Thoracic aorta (tissue), 2 donors: ENCODE results near the gene GRK3. TPM values are rescaled to one million over a fixed set of nuclear protein-coding genes. Genes with fewer than 3 reads are reported as not detected.
"Not testable (repeated sequence)": the region's sequence is repeated elsewhere in the genome, so short reads cannot be mapped to it uniquely, and the experiment has no call there.

Experiments
- ATAC-seq: fragments of 150-250 bp; one replicate; pipeline ENCODE4 v1.8.0; 2017; ENCODE audit warnings: low read depth; ENCODE audit not compliant: insufficient number of reproducible peaks, low FRiP score
- DNase-seq: peaks from one replicate; pipeline ENCODE4 v3.0.0-alpha.2; 2020; ENCODE audit warnings: low spot score
- H3K27ac ChIP-seq, 2 donors: fragments of 200-600 bp; sonication (generic); 1 replicate in 1 of 2; 2 replicates in 1 of 2; pipeline ENCODE4 v1.5.1; 2016; ENCODE audit warnings: mild to moderate bottlenecking in 2 of 2, moderate library complexity in 2 of 2
- H3K27me3 ChIP-seq: fragments of 200-600 bp; sonication (generic); replicated peaks from 2 replicates; pipeline ENCODE4 v1.6.0; 2016; ENCODE audit warnings: mild to moderate bottlenecking; ENCODE audit not compliant: insufficient read depth
- H3K36me3 ChIP-seq: fragments of 200-600 bp; sonication (generic); one replicate; pipeline ENCODE4 v1.5.1; 2016
- H3K4me1 ChIP-seq, 2 donors: fragments of 200-600 bp; sonication (generic); 1 replicate in 1 of 2; 2 replicates in 1 of 2; pipeline versions ENCODE4 v1.5.1 to v1.6.0; 2016; ENCODE audit warnings: low read depth in 2 of 2, mild to moderate bottlenecking in 1 of 2; ENCODE audit not compliant: control insufficient read depth in 1 of 2
- H3K4me3 ChIP-seq: fragments of 200-600 bp; sonication (generic); 2 replicates; pipeline ENCODE4 v1.5.1; 2016; ENCODE audit warnings: mild to moderate bottlenecking
- H3K9me3 ChIP-seq: fragments of 200-600 bp; sonication (generic); 2 replicates; pipeline ENCODE4 v1.5.1; 2016
- total RNA-seq, 2 donors: library from RNA; depleted of rRNA; stranded (reverse); fragments of >200 nt; gene quantifications; one replicate each; pipeline versions ENCODE4 v1.1.0 to v1.2.3, GENCODE V29; 2016
- TF ChIP-seq, protein P1 (sequence below): fragments of 200-600 bp; sonication (generic); IDR thresholded peaks from one replicate; pipeline ENCODE4 v1.5.1; 2019; ENCODE audit warnings: antibody characterized with exemption

GRK3 gene
- total RNA-seq, 2 donors from 2014 or later = 4.4 to 4.6 TPM

DNA sequence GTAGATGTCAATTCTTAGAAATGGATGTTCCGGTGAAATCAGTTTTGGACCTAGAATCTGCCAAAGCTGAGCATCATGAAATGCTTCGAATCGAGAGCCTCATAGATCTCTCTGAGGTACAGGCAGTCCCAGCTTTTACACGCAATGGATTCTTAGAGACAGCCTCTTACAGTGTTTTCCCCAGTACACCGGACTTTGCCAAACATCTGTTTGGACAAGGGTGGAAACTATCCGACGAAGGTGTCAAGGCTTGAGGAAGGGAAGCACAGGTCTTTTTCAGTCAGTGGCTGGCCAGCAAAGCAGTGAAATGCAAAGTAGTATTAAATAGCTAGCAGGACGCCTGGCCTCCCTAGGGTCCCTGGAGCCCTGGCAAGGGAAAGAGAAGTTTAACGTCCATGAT, 4.9 kb downstream of the GRK3 start:
- TF ChIP-seq, protein P1, sequence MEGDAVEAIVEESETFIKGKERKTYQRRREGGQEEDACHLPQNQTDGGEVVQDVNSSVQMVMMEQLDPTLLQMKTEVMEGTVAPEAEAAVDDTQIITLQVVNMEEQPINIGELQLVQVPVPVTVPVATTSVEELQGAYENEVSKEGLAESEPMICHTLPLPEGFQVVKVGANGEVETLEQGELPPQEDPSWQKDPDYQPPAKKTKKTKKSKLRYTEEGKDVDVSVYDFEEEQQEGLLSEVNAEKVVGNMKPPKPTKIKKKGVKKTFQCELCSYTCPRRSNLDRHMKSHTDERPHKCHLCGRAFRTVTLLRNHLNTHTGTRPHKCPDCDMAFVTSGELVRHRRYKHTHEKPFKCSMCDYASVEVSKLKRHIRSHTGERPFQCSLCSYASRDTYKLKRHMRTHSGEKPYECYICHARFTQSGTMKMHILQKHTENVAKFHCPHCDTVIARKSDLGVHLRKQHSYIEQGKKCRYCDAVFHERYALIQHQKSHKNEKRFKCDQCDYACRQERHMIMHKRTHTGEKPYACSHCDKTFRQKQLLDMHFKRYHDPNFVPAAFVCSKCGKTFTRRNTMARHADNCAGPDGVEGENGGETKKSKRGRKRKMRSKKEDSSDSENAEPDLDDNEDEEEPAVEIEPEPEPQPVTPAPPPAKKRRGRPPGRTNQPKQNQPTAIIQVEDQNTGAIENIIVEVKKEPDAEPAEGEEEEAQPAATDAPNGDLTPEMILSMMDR = no peak
- Histone ChIP-seq H3K4me1 (peaks cover 0 to 8% of the 10 kb centered on the region in 2 donors), H3K27me3 (no peaks in the 10 kb centered on the region), H3K4me3 (no peak overlapping the region), H3K27ac (no peak overlapping the region), H3K36me3 (no peaks in the 10 kb centered on the region), H3K9me3 (no peaks in the 10 kb centered on the region)
- ATAC-seq = no peak
- no peak for DNase-seq

DNA sequence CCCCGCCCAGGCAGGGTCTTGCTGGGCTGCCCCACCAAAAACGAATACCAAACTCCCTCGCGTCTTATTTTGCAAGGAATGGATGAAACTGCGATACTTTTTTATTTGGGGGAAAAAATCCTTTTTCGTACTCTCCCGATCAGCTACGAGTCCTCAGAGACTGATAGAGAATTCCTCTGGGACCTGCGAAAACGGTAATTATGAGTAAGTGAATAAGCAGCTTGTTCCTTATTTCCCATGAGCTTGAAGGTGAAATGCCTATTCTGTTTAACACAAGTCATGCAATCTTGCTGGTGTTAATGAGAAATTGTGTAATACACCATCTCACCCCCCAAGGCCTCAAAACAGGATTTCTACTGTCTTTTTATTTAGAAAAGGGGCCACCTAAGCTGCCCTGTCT, 5.5 kb downstream of the GRK3 start:
- H3K36me3 ChIP-seq = no peaks in the 10 kb centered on the region
- no peak overlapping the region for H3K4me3 ChIP-seq
- TF ChIP-seq, protein P1 = no peak
- H3K27ac ChIP-seq = no peak overlapping the region
- no peaks in the 10 kb centered on the region for H3K9me3 ChIP-seq
- no peak for DNase-seq
- no peaks in the 10 kb centered on the region for H3K27me3 ChIP-seq
- no peak for ATAC-seq
- peaks cover 0 to 7% of the 10 kb centered on the region in 2 donors for H3K4me1 ChIP-seq

DNA sequence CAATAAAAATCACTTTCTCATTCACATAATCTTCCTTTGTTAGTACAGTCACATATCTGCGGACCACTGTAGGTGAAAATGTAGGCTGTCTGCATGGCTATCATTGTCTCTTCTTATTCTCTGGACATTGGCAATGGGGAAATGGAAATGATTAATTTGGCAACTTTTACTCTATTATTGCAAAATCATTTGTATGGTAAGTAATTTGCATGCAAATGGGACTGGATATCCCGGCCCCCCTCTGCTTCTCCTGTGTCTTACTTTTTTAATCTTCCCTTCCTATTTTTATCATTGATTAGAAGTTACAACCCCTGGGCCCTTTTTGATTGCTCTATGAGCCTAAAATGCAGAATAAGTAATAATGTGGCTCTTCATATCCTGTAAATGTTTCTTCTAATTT, 6.0 kb downstream of the GRK3 start:
- no peak for ATAC-seq
- peaks cover 0 to 3% of the 10 kb centered on the region in 2 donors for H3K4me1 ChIP-seq
- no peak for DNase-seq
- no peaks in the 10 kb centered on the region for H3K36me3 ChIP-seq
- no peak overlapping the region for H3K4me3 ChIP-seq
- H3K27ac ChIP-seq = no peak overlapping the region
- H3K9me3 ChIP-seq = no peaks in the 10 kb centered on the region
- H3K27me3 ChIP-seq = no peaks in the 10 kb centered on the region
- TF ChIP-seq, protein P1 = no peak

DNA sequence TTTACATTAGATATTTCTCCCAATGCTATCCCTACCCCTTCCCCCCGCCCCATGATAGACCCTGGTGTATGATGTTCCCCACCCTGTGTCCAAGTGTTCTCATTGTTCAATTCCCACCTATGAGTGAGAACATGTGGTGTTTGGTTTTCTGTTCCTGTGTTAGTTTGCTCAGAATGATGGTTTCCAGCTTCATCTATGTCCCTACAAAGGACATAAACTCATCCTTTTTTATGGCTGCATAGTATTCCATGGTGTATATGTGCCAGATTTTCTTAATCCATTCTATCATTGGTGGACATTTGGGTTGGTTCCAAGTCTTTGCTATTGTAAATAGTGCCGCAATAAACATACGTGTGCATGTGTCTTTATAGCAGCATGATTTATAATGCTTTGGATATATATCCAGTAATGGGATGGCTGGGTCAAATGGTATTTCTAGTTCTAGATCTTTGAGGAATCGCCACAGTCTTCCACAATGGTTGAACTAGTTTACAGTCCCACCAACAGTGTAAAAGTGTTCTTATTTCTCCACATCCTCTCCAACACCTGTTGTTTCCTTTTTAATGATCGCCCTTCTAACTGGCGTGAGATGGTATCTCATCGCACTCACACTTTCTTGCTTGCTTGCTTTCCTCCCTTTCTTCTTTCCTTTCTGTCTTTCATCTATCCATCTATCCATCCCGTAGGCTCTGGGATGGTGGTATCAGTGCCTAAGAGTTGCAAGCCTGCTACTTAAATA, 7.7 kb downstream of the GRK3 start:
- H3K36me3 ChIP-seq, H3K4me1 ChIP-seq, H3K4me3 ChIP-seq, H3K27ac ChIP-seq, H3K27me3 ChIP-seq, DNase-seq, ATAC-seq, H3K9me3 ChIP-seq: not testable (repeated sequence)

DNA sequence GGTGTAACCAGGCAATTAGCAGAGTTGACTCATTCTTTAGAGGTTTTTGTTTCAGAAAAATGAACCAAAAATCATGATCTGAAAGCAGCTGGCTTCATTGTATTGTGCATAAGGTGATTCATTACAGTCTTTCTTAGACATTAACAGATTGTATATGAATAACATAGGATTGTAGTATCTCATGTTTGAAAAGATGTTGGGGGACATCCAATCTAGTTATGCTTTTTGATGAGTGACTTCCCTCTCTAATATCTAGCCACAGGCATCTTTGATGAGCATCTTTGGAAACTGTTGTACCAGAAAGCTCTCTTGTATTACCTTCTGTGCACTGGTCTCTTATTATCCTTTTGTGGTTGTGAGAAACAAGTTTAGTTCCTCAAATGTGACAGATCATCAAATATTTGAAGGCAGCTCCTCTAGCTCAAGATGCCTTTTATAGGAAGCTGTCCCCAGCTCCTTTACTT, 8.3 kb downstream of the GRK3 start:
- no peak overlapping the region for H3K4me3 ChIP-seq
- H3K9me3 ChIP-seq = no peaks in the 10 kb centered on the region
- DNase-seq (no peak), ATAC-seq (no peak)
- no peaks in the 10 kb centered on the region for H3K36me3 ChIP-seq
- H3K27me3 ChIP-seq = no peaks in the 10 kb centered on the region
- TF ChIP-seq, protein P1 = no peak
- H3K4me1 ChIP-seq = no peaks in the 10 kb centered on the region
- no peak overlapping the region for H3K27ac ChIP-seq

DNA sequence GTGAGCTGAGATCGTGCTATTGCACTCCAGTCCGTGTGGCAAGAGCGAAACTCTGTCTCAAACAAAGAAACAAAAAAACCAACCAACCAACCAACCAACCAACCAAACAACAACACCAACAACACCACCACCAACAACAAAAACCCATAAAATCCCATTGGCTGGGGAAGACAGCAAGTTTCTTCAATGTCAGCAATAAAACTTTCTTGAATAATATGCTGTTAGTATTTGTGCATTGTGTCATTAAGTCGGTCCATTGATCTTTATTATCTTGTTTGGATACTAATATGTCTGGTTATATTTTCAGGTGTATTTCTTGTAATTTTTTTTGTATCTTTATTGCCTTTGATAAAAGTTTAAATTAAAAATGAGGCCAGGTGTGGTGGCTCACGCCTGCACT, 9.4 kb downstream of the GRK3 start:
- H3K27me3 ChIP-seq = no peaks in the 10 kb centered on the region
- H3K4me1 ChIP-seq = no peaks in the 10 kb centered on the region
- H3K4me3 ChIP-seq = no peak overlapping the region
- DNase-seq (no peak), ATAC-seq (no peak)
- TF ChIP-seq, protein P1 = no peak
- no peaks in the 10 kb centered on the region for H3K9me3 ChIP-seq
- H3K27ac ChIP-seq = no peak overlapping the region
- H3K36me3 ChIP-seq = no peaks in the 10 kb centered on the region
